ENCODE measurements around the gene ST14.
"Not testable (repeated sequence)": the region's sequence is repeated elsewhere in the genome, so short reads cannot be mapped to it uniquely, and the experiment has no call there.

The ST14 gene

DNA sequence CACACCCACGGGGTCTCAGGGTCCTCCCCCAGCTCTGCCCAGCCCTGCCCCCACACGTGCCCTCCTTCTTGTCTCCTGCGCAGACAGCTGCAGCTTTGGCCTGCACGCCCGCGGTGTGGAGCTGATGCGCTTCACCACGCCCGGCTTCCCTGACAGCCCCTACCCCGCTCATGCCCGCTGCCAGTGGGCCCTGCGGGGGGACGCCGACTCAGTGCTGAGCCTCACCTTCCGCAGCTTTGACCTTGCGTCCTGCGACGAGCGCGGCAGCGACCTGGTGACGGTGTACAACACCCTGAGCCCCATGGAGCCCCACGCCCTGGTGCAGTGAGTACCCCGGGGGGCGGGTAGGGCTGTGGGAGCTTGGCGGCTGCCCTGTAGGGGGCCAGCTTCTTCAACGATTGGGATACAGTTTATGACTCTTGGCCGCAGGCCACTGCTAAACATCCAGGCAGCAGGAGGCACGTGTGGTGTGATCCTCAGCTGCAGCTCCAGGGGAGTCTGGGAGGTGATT is 30.8 kb downstream of the ST14 start:
- DNase-seq, result no peak

DNA sequence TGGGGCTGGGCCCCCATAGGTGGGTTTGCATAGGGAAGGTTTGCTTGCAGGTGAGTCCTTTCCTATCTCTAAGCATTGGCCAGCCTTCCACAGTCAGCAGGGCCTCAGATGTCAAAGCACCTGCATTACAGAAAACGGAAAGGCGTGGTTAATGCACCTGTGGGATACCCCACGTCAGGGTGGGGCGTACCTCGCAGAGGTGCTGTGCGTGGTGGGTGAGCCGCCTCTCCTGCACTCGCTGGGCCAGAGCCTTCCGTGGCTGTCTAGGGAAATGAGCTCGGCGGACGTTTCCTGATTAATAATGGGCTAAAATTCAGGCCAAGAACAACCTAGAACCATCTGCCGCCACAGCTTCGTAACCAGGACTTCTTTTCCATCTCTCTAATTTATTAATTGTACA is 32.3 kb downstream of the ST14 start:
- no peak for DNase-seq

GRCh38 chr11:130192845-130193267 is 33.3 kb downstream of the ST14 start:
- DNase-seq, result no peak

- not testable (repeated sequence) for DNase-seq
These were observed 34.0 kb downstream of the ST14 start for GRCh38 chr11:130193551-130193950.

- no peak for DNase-seq
These were observed 34.9 kb downstream of the ST14 start for GRCh38 chr11:130194241-130195023.

GRCh38 chr11:130197386-130198035 is 37.9 kb downstream of the ST14 start:
- DNase-seq, result no peak

DNA sequence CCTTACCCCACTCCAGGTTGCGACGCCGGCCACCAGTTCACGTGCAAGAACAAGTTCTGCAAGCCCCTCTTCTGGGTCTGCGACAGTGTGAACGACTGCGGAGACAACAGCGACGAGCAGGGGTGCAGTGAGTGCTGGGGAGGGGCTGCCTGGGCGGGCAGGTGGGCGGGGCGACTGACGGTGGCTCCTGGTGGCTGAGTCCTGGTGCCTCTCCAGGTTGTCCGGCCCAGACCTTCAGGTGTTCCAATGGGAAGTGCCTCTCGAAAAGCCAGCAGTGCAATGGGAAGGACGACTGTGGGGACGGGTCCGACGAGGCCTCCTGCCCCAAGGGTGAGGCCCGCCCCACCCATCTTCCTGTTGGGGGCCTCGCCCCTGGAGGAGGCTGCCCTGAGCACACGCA is 38.7 kb downstream of the ST14 start:
- DNase-seq, result no peak

DNA sequence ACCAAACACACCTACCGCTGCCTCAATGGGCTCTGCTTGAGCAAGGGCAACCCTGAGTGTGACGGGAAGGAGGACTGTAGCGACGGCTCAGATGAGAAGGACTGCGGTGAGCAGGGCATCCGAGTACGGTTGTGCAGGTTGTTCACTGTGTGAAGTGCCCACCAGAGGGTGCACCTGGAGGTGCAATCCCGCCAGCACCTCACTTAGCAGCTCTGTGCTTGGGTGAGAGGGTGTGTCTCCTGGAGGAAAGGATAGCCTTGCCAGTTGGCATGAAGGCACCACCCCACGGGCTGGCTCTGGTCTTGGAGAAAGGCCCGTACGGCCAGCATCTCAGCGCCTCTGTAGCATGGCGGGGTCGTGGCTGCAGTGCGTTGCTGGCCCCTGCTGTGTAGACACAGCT is 39.4 kb downstream of the ST14 start:
- no peak for DNase-seq

DNA sequence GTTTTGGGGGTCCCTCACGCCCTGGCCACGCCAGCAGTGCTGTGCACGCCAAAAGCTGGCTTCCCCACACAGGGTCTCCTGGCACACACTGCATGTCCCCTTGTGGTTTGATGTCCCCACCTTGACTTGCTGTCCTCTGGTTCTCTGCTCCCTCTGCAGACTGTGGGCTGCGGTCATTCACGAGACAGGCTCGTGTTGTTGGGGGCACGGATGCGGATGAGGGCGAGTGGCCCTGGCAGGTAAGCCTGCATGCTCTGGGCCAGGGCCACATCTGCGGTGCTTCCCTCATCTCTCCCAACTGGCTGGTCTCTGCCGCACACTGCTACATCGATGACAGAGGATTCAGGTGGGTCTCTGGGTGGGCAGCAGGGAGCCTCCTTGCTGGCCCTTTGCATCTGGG is 40.2 kb downstream of the ST14 start:
- DNase-seq, result no peak

GRCh38 chr11:130201026-130201425 is 41.4 kb downstream of the ST14 start:
- DNase-seq, result no peak

- DNase-seq, result no peak
These were observed 42.6 kb downstream of the ST14 start for GRCh38 chr11:130202009-130202817.

DNA sequence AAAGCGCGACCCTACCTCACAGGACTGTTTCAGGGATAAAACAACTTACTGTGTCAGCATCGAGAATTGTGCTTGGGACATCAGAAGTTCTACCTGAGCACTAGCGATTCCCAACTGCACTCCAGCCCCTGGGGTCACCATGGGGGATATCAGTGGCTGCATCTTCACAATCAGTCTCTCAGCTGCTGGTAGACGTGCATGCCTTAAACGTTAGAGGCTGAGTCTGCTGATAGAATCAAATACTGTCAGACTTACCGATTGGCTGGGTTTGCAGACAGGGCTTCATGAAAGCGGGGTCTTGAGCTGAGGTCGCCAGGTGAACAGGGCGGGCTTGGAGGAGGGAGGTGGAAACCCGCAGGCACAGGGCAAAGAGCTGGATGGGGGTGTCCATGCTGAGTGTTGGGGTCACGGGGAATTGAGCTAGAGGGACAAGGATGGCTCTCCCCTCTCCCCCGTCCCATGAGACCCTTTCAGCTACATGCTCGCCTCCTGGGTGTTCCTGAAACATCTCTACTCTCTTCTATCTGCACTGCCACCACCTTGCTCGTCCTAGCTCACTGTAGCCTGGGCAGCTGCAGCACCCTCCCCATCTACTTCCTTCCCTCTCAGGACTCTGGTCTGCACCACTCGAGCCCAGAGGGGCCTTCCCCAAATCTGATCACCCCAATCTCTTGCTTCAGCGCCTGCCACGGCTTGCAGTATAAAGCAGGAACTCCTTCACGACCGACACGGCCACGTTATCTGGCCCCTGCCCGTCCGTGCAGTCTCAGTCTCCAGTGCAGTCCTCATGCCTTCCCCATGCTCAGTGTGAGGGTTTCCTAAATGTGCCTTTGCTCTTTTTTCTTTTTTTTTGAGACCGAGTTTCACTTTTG is 43.5 kb downstream of the ST14 start:
- DNase-seq, result no peak

DNA sequence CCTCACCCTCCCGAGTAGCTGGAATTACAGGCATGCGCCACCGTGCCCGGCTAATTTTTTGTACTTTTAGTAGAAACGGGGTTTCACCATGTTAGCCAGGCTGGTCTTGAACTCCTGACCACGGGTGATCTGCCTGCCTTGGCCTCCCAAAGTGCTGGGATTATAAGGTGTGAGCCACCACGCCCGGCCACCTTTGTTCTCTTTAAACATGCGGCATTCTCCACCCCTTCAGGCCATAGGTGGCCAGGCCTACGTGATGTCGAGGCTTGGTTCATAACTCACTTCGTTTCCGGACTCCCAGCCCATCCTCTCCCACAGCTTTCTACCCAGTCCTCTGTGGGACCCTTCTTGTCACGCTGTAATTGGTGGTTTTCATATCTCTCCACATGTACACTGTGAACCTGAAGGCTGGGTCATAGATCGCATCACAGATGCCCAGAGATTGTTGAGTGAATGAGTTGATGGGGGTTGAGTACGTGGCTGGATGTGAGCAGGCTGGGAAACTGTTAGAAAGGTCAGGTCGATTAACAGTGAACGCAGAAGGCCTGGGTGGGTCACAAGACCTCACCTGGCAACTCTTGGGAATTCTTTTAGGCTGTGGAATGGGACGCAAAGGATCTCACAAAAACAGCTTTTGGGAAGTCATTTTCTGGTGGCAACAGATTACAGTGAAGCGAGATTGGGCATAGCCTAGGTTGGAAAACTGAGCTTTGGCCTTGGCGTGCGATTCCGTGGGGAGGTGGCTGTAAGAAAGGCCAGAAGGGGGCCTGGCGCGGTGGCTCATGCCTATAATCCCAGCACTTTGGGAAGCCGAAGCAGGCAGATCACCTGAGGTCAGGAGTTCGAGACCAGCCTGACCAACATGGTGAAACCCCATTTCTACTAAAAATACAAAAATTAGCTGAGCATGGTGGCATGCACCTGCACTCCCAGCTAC is 44.5 kb downstream of the ST14 start:
- DNase-seq, result no peak

GRCh38 chr11:130204703-130205095 is 45.1 kb downstream of the ST14 start:
- DNase-seq, result no peak

GRCh38 chr11:130206141-130206540 is 46.6 kb downstream of the ST14 start:
- DNase-seq, result no peak

- no peak for DNase-seq
These were observed 48.9 kb downstream of the ST14 start for GRCh38 chr11:130208241-130209127.

- no peak for DNase-seq
These were observed 49.7 kb downstream of the ST14 start for GRCh38 chr11:130209128-130209932.

GRCh38 chr11:130209954-130210854 is 50.6 kb downstream of the ST14 start:
- DNase-seq, result no peak
